SKM-1 (cell line): Measurements from ENCODE around the gene CDAN1.

ENCODE experiments used
- DNase-seq: peaks from one replicate; lab custom pipeline; 2025; ENCODE audit not compliant: unreplicated experiment; lab: John Stamatoyannopoulos, UW

CDAN1 gene

GRCh38 chr15:42735382-42736165, 1.4 kb downstream of the CDAN1 start:
- no peak for DNase-seq

GRCh38 chr15:42734076-42734672, 2.8 kb downstream of the CDAN1 start:
- no peak for DNase-seq

GRCh38 chr15:42733027-42733426, 3.9 kb downstream of the CDAN1 start:
- DNase-seq, result no peak

GRCh38 chr15:42732095-42732827, 4.7 kb downstream of the CDAN1 start:
- DNase-seq, result no peak

GRCh38 chr15:42731461-42731860, 5.5 kb downstream of the CDAN1 start:
- DNase-seq, result no peak

GRCh38 chr15:42730536-42730935, 6.4 kb downstream of the CDAN1 start:
- no peak for DNase-seq

- peak; percentile 20 for DNase-seq
Observed at GRCh38 chr15:42730135-42730534, 6.8 kb downstream of the CDAN1 start.

GRCh38 chr15:42729409-42729808, 7.5 kb downstream of the CDAN1 start:
- no peak for DNase-seq

GRCh38 chr15:42728972-42729371, 8.0 kb downstream of the CDAN1 start:
- DNase-seq, result no peak

- DNase-seq, result no peak
Observed at GRCh38 chr15:42728560-42728959, 8.4 kb downstream of the CDAN1 start.

- DNase-seq, result no peak
Observed at GRCh38 chr15:42727750-42728381, 9.1 kb downstream of the CDAN1 start.

- no peak for DNase-seq
Observed at GRCh38 chr15:42726114-42726513, 10.8 kb downstream of the CDAN1 start.

- DNase-seq, result no peak
Observed at GRCh38 chr15:42725331-42725903, 11.5 kb downstream of the CDAN1 start.

GRCh38 chr15:42724276-42724675, 12.7 kb downstream of the CDAN1 start:
- no peak for DNase-seq

GRCh38 chr15:42723068-42723467, 13.9 kb downstream of the CDAN1 start:
- no peak for DNase-seq

- DNase-seq, result no peak
Observed at GRCh38 chr15:42721916-42722315, 15.0 kb downstream of the CDAN1 start.

GRCh38 chr15:42721016-42721415, 15.9 kb downstream of the CDAN1 start:
- no peak for DNase-seq

- no peak for DNase-seq
Observed at GRCh38 chr15:42720071-42720470, 16.9 kb downstream of the CDAN1 start.

- DNase-seq, result no peak
Observed at GRCh38 chr15:42719043-42719442, 17.9 kb downstream of the CDAN1 start.

- DNase-seq, result no peak
Observed at GRCh38 chr15:42716626-42717025, 20.3 kb downstream of the CDAN1 start.

- DNase-seq, result no peak
Observed at GRCh38 chr15:42716125-42716524, 20.8 kb downstream of the CDAN1 start.
